HFF-Myc (cell line): ENCODE measurements around the gene TNFRSF6B.

ENCODE experiments used
- DNase-seq: peaks from one replicate; pipeline ENCODE4 v3.0.0-alpha.2; 2011; ENCODE audit warnings: low read depth; ENCODE audit errors: extremely low read depth
- H3K4me3 ChIP-seq: replicated peaks from 2 replicates; pipeline ENCODE4 v1.5.1; 2011; ENCODE audit warnings: low read depth, mild to moderate bottlenecking, control low read depth, low read length
- CTCF ChIP-seq: IDR thresholded peaks from 2 replicates; pipeline ENCODE4 v1.5.1; 2012; ENCODE audit warnings: mild to moderate bottlenecking, low read depth, low read length, control low read depth; ENCODE audit errors: missing control alignments

The TNFRSF6B gene

DNA sequence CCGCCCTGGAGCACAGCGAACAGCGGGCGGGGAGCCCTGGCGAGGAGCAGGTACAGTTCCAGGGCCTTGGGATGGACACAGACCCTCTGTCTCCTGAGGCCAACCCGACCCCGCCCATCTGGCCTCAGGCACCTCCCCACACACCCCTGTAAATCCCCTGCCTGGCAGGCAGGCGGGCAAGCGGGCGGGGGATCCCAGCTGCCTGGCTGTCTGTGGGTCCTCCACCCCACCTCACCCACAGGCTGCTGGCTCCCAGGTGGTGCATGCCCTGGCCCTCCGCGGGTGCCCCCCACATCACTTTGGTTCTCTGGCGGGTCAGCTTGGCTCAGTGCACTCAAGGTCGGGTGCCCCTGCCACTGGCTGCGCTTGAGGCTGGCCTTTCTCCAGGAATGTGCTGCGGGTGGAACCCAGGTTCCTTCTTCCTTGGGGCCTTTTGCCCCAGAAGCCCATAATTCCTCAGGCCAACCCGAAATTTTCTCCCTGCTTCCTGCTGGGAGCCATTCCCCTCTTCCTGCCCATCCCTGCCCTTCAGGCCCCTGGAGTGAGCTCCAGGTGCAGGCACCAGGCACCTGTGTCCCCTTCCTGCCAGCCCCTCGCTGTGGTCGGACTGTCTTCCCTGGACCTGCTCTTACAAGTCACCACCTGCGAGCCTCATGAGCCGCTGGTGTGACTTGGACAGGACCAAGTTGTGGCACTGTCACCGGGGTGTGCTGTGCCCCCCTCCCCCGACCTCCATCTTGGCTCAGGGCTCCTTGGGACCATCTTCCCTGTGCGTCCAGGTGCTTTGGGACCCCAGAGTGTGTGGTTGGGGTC lies 5.3 kb upstream of the TNFRSF6B start:
- DNase-seq, result no peak
- no peak overlapping the region for H3K4me3 ChIP-seq
- TF ChIP-seq CTCF, result no peak

DNA sequence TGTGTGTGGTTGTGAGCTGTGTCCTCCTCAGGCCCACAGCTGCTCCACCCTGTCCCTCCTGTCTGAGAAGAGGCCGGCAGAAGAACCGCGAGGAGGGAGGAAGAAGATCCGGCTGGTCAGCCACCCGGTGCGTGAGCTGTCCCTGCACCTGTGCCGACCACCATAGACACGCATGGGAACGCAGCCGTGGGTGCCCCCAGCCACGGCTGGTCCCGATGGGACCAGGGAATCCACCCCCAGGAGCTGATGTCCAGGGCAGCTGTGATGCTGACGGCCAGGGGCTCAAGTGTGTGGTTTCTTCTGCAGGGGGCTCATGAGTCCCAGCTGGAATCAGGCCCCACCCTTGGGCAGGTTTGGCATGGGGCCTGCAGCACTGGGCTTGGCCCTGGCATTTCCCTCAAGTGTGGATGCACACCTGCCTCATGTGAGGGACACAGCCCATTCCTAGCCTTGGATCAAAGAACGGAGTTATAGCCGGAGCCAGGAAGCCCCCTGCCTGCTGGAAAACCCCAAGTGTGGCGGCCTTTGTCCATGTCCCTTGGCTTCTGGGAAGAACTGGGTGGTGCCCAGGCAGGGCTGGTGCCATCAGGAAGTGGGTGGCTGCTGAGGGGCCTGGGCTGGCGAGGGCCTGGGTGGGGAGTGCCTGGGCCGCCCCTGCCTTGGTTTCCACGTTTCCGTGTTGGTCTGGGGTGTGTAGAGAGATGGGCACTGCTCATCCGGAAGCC lies 4.6 kb upstream of the TNFRSF6B start:
- H3K4me3 ChIP-seq, result no peak overlapping the region
- DNase-seq, result no peak
- no peak for TF ChIP-seq CTCF

- peak; percentile 5 for TF ChIP-seq CTCF
- DNase-seq, result no peak
- no peak overlapping the region for H3K4me3 ChIP-seq
Observed at GRCh38 chr20:63692436-63693082, 3.9 kb upstream of the TNFRSF6B start.

- DNase-seq, result no peak
- H3K4me3 ChIP-seq, result no peak overlapping the region
- no peak for TF ChIP-seq CTCF
Observed at GRCh38 chr20:63693083-63693732, 3.2 kb upstream of the TNFRSF6B start.

GRCh38 chr20:63693733-63694583 lies 2.5 kb upstream of the TNFRSF6B start:
- no peak overlapping the region for H3K4me3 ChIP-seq
- TF ChIP-seq CTCF, result no peak
- DNase-seq, result no peak
